ENCODE data around the gene TRIM69. TPM values are rescaled to one million over a fixed set of nuclear protein-coding genes. Genes with fewer than 3 reads are reported as not detected.

Gene TRIM69
- total RNA-seq, 1 donor from 2014 or later: 35.4 TPM

- H3K27me3 Mint-ChIP-seq: peaks cover 5% of the 10 kb centered on the region
- ChIA-PET CTCF (no interaction called here), POLR2A (no interaction called here)
- H3K36me3 Mint-ChIP-seq (ENCODE audit: low read depth): no peaks in the 10 kb centered on the region
- no peaks in the 10 kb centered on the region for H3K9me3 Mint-ChIP-seq
- intact Hi-C loops (cut with micrococcal nuclease): no loop called here
- TF ChIP-seq, protein P1, sequence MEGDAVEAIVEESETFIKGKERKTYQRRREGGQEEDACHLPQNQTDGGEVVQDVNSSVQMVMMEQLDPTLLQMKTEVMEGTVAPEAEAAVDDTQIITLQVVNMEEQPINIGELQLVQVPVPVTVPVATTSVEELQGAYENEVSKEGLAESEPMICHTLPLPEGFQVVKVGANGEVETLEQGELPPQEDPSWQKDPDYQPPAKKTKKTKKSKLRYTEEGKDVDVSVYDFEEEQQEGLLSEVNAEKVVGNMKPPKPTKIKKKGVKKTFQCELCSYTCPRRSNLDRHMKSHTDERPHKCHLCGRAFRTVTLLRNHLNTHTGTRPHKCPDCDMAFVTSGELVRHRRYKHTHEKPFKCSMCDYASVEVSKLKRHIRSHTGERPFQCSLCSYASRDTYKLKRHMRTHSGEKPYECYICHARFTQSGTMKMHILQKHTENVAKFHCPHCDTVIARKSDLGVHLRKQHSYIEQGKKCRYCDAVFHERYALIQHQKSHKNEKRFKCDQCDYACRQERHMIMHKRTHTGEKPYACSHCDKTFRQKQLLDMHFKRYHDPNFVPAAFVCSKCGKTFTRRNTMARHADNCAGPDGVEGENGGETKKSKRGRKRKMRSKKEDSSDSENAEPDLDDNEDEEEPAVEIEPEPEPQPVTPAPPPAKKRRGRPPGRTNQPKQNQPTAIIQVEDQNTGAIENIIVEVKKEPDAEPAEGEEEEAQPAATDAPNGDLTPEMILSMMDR (IDR thresholded peaks at IDR 0.05): no peak
- no peak for ATAC-seq (ENCODE audit: low read depth)
- no peak overlapping the region for H3K27ac Mint-ChIP-seq
- no peaks in the 10 kb centered on the region for H3K4me1 Mint-ChIP-seq
- no peak for DNase-seq
- H3K4me3 Mint-ChIP-seq: no peak overlapping the region
These were observed 60.2 kb downstream of the TRIM69 start for GRCh38 chr15:44796508-44796907.

- Mint-ChIP-seq H3K36me3 (ENCODE audit: low read depth) (no peaks in the 10 kb centered on the region), H3K27me3 (peaks cover 7% of the 10 kb centered on the region), H3K9me3 (no peaks in the 10 kb centered on the region), H3K4me1 (no peaks in the 10 kb centered on the region), H3K27ac (no peak overlapping the region), H3K4me3 (no peak overlapping the region)
- intact Hi-C loops (cut with micrococcal nuclease): no loop called here
- ChIA-PET CTCF (no interaction called here), POLR2A (no interaction called here)
- DNase-seq (no peak), ATAC-seq (ENCODE audit: low read depth) (no peak)
- TF ChIP-seq, protein P1 (IDR thresholded peaks at IDR 0.05): no peak
These were observed 62.5 kb downstream of the TRIM69 start for GRCh38 chr15:44798826-44799225.

DNA sequence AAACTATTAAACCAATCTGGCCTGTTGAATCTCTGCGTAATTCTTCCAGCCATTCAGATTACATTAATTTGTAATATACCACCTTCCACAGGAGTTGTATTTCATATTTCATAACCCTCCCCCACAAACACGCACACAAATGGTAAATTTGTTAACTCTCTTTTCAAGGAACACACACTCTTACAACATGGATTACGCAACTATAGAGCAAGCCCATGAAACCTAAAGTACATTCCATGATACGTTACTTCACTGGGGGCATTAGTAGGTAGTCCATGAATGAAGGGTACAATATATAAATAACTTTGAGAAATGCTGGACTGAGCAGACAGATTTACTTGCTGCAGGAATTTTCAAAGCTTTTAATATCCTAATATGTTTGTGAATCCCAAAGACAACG lies 65.0 kb downstream of the TRIM69 start:
- no peak overlapping the region for H3K27ac Mint-ChIP-seq
- intact Hi-C loops (cut with micrococcal nuclease): no loop called here
- H3K27me3 Mint-ChIP-seq: peaks cover 10% of the 10 kb centered on the region
- no peak for DNase-seq
- H3K4me3 Mint-ChIP-seq: no peak overlapping the region
- ATAC-seq (ENCODE audit: low read depth): no peak
- ChIA-PET CTCF (no interaction called here), POLR2A (no interaction called here)
- no peaks in the 10 kb centered on the region for H3K36me3 Mint-ChIP-seq (ENCODE audit: low read depth)
- H3K9me3 Mint-ChIP-seq: no peaks in the 10 kb centered on the region
- H3K4me1 Mint-ChIP-seq: no peaks in the 10 kb centered on the region
- TF ChIP-seq, protein P1 (IDR thresholded peaks at IDR 0.05): no peak

- Mint-ChIP-seq H3K9me3 (no peaks in the 10 kb centered on the region), H3K27ac (no peak overlapping the region), H3K4me3 (no peak overlapping the region), H3K4me1 (no peaks in the 10 kb centered on the region), H3K27me3 (peaks cover 10% of the 10 kb centered on the region), H3K36me3 (ENCODE audit: low read depth) (no peaks in the 10 kb centered on the region)
- DNase-seq (no peak), ATAC-seq (ENCODE audit: low read depth) (no peak)
- POLR2A ChIA-PET: no interaction called here
- CTCF ChIA-PET: no interaction called here
- TF ChIP-seq, protein P1 (IDR thresholded peaks at IDR 0.05): no peak
- intact Hi-C loops (cut with micrococcal nuclease): no loop called here
These were observed 65.5 kb downstream of the TRIM69 start for GRCh38 chr15:44801797-44802196.

GRCh38 chr15:44802336-44802735 lies 66.0 kb downstream of the TRIM69 start:
- ATAC-seq (ENCODE audit: low read depth) (no peak), DNase-seq (no peak)
- intact Hi-C loops (cut with micrococcal nuclease): no loop called here
- Mint-ChIP-seq H3K27me3 (peaks cover 10% of the 10 kb centered on the region), H3K4me1 (no peaks in the 10 kb centered on the region), H3K36me3 (ENCODE audit: low read depth) (no peaks in the 10 kb centered on the region), H3K9me3 (no peaks in the 10 kb centered on the region), H3K27ac (no peak overlapping the region), H3K4me3 (no peak overlapping the region)
- CTCF ChIA-PET: no interaction called here
- TF ChIP-seq, protein P1 (IDR thresholded peaks at IDR 0.05): no peak
- POLR2A ChIA-PET: no interaction called here

Measured in activated B cell treated with CpG ODN at 0.5 μM for 24 hours (primary cell).